Measurements from ENCODE around the gene ZNF491.
"Not testable (repeated sequence)": the region's sequence is repeated elsewhere in the genome, so short reads cannot be mapped to it uniquely, and the experiment has no call there.

ZNF491 gene

GRCh38 chr19:11806354-11807098, 8.2 kb downstream of the ZNF491 start:
- DNase-seq (ENCODE audit: low read depth), result no peak

DNA sequence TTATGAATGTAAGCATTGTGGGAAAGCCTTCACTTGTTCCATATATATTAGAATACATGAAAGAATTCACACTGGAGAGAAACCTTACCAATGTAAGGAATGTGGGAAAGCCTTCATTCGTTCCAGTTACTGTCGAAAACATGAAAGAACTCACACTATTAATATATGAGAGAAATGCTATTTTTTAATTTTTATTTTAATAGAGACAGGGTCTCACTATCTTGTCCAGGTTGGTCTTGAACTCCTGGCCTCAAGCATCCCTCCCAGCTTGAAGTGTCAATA, 8.7 kb downstream of the ZNF491 start:
- DNase-seq (ENCODE audit: low read depth), result no peak

GRCh38 chr19:11813703-11814028, 15.3 kb downstream of the ZNF491 start:
- DNase-seq (ENCODE audit: low read depth), result no peak

- peak; percentile 78 for DNase-seq (ENCODE audit: low read depth)
These were observed 15.8 kb downstream of the ZNF491 start, which contains the start of gene ZNF440 for GRCh38 chr19:11814029-11814699. Gene ZNF440 (plus strand): TSS chr19:11814273. CDS start chr19:11814448, 175 bp downstream.

DNA sequence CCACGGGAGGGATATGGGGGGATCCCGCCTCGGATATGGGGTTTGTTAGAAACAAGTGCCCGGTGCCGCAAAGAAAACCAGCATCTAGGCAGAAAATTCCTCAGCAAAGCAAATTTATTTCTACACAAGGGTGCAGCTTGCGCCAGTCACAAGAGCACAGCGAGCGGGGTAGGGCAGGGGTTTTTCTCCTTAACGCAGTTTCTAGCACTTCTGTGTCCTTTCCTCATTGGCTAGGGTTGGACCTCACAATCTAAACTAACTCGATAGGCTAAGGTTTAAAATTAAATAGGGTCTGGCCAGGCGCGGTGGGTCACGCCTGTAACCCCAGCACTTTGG, 16.3 kb downstream of the ZNF491 start:
- no peak for DNase-seq (ENCODE audit: low read depth)

DNA sequence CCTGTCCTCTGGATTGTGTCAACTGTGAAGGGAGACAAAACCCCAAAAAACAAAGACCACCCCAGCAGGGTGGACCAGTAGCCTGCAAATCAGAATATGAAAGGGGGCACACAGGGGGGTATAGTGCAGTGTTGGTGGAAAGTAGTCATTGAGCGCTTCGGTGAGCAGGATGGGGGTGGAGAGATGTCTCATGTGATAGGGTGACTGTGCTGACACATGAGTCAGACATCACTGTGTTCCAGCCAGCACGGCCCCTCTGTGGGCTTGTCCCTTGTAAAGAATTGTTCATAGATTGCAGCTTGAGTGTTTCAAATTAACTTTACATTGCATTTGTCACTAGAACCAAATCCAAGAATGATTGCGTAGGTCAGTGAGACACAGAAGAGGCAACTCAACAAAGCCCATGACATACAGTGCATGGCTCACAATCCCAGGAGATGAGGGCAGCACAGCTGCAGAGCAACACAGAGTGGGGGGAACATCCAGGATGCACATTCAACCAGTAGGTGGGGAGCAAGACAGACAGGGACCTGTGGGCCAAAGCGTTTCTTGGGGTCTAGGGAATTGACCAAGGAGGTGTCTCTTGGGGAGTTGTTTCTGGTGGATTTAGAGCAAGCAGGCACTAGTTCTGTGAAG, 23.3 kb downstream of the ZNF491 start:
- no peak for DNase-seq (ENCODE audit: low read depth)

GRCh38 chr19:11828957-11829876, 30.9 kb downstream of the ZNF491 start:
- not testable (repeated sequence) for DNase-seq (ENCODE audit: low read depth)

- DNase-seq (ENCODE audit: low read depth), result no peak
These were observed 34.1 kb downstream of the ZNF491 start for GRCh38 chr19:11832253-11832912.

GRCh38 chr19:11833541-11833940, 35.2 kb downstream of the ZNF491 start:
- no peak for DNase-seq (ENCODE audit: low read depth)

GRCh38 chr19:11835626-11836066, 37.3 kb downstream of the ZNF491 start:
- not testable (repeated sequence) for DNase-seq (ENCODE audit: low read depth)

DNA sequence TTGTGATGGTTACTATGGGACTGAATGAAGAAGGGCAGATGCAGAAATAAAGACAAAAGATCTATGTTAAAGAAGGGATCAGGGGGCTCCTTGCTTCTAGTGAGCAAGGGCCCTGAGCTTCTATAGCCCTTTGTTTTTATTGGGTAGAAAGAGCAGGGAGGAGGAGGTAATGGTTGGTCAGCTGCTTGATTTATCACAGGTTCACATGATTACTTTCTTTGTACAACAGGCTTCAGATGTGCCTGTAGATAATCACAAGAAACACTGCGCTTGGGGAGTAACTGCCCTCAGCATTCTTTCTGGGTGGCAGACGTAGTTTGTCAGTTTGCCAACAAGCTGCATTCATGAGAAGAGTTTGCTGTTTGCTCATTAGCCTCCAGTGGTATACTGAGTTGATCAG, 45.4 kb downstream of the ZNF491 start:
- DNase-seq (ENCODE audit: low read depth), result no peak

GRCh38 chr19:11847615-11848014, 49.3 kb downstream of the ZNF491 start:
- not testable (repeated sequence) for DNase-seq (ENCODE audit: low read depth)

DNA sequence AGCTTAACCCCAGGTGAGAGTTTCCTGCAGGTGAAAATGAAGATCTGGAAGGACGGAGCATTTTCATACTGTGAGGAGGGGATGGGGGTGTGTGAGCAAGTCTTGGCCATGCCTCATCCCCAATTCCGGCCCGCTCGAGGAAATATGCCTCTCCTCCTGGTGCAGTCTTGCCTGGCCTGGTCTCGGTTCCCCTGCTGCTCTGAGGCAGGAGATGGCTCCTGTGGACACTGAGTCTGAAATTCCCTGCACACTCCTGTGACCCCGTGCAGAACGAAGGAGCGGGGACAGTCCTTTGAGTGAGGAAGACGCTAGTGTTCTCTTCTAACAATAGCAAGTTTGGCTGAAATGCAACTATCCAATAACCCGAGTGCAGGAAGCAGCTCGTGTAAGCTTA, 49.9 kb downstream of the ZNF491 start:
- DNase-seq (ENCODE audit: low read depth), result no peak

DNA sequence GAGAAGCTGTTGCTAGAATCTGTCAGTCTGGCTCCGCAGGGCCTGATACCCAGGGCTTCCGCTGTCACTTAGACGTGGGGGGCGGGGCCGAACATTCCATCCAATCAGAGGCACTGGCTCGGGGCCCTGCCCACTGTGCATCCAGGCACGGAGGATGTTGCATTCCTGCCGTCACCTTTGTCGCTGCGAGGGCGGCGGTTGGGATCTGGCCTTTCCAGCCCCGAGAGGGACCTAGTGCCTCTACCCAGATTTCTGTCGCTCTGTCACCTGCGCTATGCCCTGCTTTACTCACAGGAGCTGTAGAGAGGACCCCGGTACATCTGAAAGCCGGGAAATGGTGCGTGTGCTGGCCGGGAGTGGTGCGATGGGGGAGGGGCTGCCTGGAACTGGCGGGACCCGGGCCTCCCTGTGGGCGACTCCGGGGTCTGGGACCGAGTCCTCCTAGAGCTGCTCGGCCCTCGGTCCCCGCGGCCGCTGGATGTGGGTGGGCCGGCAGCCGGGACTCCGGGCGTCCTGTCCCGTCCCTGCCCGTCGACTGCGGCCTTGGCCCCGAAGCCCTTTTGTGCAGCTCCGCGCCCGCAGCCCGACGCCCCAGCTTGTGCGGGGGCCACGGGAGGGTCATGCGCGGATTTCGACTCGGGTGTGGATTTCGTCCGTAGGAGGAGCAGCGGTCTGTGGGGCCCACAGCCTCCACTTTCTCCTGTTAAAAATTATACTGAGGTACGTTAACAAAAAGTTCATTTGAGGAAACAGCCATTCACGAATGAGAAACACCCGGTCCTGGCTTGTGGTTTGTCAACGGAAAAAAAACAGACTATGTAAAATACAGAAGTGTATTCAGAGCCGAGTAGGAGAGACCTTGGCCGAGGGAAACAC, 50.5 kb downstream of the ZNF491 start, which contains the start of gene ZNF439:
Gene ZNF439, plus strand, starts transcription at position 133 of the 876 bp plus-strand sequence. Its CDS starts 142 bp downstream, at position 275.
- DNase-seq (ENCODE audit: low read depth), result peak; percentile 66

DNA sequence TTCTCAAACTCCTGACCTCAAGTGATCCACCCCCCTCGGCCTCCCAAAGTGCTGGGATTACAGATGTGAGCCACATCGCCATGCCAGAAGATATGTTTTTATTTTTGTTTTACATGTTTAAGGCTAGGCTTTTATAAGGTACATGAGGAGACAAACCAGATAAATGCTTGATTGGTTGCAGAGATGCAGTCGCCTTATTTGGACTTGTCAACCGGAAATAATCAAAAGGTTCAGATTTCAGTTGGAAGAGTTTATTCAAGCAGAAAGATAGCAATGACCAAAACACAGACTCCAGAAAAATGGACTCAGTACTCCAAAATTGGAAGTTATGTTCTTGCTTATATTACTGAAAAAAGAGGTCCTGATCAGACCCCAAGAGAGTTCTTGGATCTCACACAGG, 52.0 kb downstream of the ZNF491 start:
- not testable (repeated sequence) for DNase-seq (ENCODE audit: low read depth)

DNA sequence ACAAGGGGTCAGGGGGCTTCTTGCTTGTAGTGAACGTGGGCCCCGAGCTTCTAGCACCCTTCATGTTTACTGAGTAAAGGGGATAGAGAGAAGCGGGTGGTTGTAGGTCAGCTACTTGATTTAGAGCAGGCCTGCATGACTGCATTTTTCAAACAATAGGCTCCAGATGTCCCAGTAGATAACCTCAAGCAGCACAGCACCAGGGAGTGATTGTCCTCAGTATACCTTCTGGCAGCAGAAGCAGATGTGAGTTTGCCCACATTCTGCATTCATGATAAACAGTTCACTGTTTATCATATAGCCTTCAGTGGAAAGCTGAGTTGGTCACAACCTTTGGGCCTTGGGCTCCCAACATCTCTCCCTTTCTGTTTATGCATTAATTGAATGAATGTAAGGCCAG, 55.0 kb downstream of the ZNF491 start:
- DNase-seq (ENCODE audit: low read depth), result no peak

GRCh38 chr19:11856596-11857250, 58.4 kb downstream of the ZNF491 start:
- no peak for DNase-seq (ENCODE audit: low read depth)
